Transverse colon (tissue), 4 donors: ENCODE data around the gene ZBTB7A.

Experiments used
- POLR2A ChIP-seq: fragments of 450-650 bp; IDR thresholded peaks from one replicate; pipeline ENCODE4 v1.6.1; 2016; ENCODE audit warnings: antibody characterized with exemption, mild to moderate bottlenecking, moderate library complexity
- POLR2AphosphoS5 ChIP-seq, 3 donors: sonication (generic); formaldehyde crosslinking; IDR thresholded peaks; one replicate each; pipeline ENCODE4 v1.6.1; 2016; ENCODE audit warnings: antibody characterized with exemption in 3 of 3
- TF ChIP-seq, protein P1 (sequence below), 5 experiments: fragments of 200-600 bp in 3 of 5; fragments of 450-650 bp in 2 of 5; sonication (generic) in 3 of 5; IDR thresholded peaks; 1 replicate in 2 of 5; 2 replicates in 3 of 5; pipeline ENCODE4 v1.5.1; 2016 to 2017; ENCODE audit warnings: antibody characterized with exemption in 5 of 5, inconsistent platforms in 3 of 5, mild to moderate bottlenecking in 2 of 5, moderate library complexity in 1 of 5

- TF ChIP-seq, protein P1, sequence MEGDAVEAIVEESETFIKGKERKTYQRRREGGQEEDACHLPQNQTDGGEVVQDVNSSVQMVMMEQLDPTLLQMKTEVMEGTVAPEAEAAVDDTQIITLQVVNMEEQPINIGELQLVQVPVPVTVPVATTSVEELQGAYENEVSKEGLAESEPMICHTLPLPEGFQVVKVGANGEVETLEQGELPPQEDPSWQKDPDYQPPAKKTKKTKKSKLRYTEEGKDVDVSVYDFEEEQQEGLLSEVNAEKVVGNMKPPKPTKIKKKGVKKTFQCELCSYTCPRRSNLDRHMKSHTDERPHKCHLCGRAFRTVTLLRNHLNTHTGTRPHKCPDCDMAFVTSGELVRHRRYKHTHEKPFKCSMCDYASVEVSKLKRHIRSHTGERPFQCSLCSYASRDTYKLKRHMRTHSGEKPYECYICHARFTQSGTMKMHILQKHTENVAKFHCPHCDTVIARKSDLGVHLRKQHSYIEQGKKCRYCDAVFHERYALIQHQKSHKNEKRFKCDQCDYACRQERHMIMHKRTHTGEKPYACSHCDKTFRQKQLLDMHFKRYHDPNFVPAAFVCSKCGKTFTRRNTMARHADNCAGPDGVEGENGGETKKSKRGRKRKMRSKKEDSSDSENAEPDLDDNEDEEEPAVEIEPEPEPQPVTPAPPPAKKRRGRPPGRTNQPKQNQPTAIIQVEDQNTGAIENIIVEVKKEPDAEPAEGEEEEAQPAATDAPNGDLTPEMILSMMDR (IDR thresholded peaks at IDR 0.05), result no peak
- peak; percentile 40 for TF ChIP-seq POLR2A
- peak in 2 of 3 donors; percentile 22 to 52 for TF ChIP-seq POLR2AphosphoS5 (IDR thresholded peaks at IDR 0.05)
Measured at GRCh38 chr19:4059891-4060620, 6.6 kb downstream of the ZBTB7A start.
